ENCODE results near the gene GPC6. TPM values are rescaled to one million over a fixed set of nuclear protein-coding genes. Genes with fewer than 3 reads are reported as not detected.

Gene GPC6
- total and polyA plus RNA-seq, 2 donors (not counting 1 experiment from before 2014, with no cell fraction given): not detected

- H3K4me3 ChIP-seq (ENCODE audit: control extremely low read depth in 1 of 5, extremely low read depth in 1 of 5, insufficient read depth in 1 of 5, low read depth in 2 of 5, low read length in 4 of 5): no peak overlapping the region
- CTCF ChIA-PET: no interaction called here
- no peak overlapping the region for H3K4me2 ChIP-seq (replicated peaks; ENCODE audit: low read depth, low read length, poor library complexity, severe bottlenecking)
- Mint-ChIP-seq H3K4me3 (no peak overlapping the region), H3K9me3 (ENCODE audit: insufficient read depth) (no peaks in the 10 kb centered on the region), H3K27ac (no peak overlapping the region), H3K27me3 (no peaks in the 10 kb centered on the region), H3K4me1 (no peaks in the 10 kb centered on the region)
- peaks cover 0 to 4% (median 0%) of the 10 kb centered on the region in 3 donors for H3K9me3 ChIP-seq (ENCODE audit: control extremely low read depth in 1 of 3, control insufficient read depth in 2 of 3, insufficient read depth in 1 of 3, low read length in 2 of 3)
- no peak overlapping the region for H3K9ac ChIP-seq (ENCODE audit: low read length)
- POLR2A ChIA-PET: no interaction called here
- H3K27me3 ChIP-seq (replicated peaks in 1 of 4; ENCODE audit: control extremely low read depth in 1 of 4, control insufficient read depth in 3 of 4, insufficient read depth in 4 of 4, low read length in 3 of 4): no peaks in the 10 kb centered on the region
- H2AFZ ChIP-seq (ENCODE audit: insufficient read depth, low read depth, low read length, poor library complexity, severe bottlenecking): no peak overlapping the region
- no peaks in the 10 kb centered on the region for H3K36me3 ChIP-seq (replicated peaks in 1 of 2; ENCODE audit: control extremely low read depth in 1 of 2, control insufficient read depth in 1 of 2, extremely low read depth in 1 of 2, insufficient read depth in 2 of 2, low read length in 1 of 2)
- no peak overlapping the region for H3K27ac ChIP-seq (ENCODE audit: low read length in 2 of 2)
- TF ChIP-seq EZH2 (IDR thresholded peaks at IDR 0.05; ENCODE audit: borderline replicate concordance, insufficient read depth, low read depth, low read length, poor library complexity, severe bottlenecking): no peak
- no peak for TF ChIP-seq CTCF (IDR thresholded peaks at IDR 0.05)
- no peaks in the 10 kb centered on the region for H3K4me1 ChIP-seq (ENCODE audit: control insufficient read depth in 2 of 2, insufficient read depth in 2 of 2, low read length in 2 of 2)
- H4K20me1 ChIP-seq (ENCODE audit: control insufficient read depth, insufficient read depth, low read length, poor library complexity, severe bottlenecking): no peaks in the 10 kb centered on the region
- H3K79me2 ChIP-seq (ENCODE audit: control insufficient read depth, insufficient read depth, low read length): no peaks in the 10 kb centered on the region
- WGBS (ENCODE audit: insufficient coverage): 100% methylated on average over 1 of the region's 2 CpGs
- intact Hi-C loops (cut with micrococcal nuclease): no loop called here
- ATAC-seq (ENCODE audit: low read depth) (no peak), DNase-seq (no peak)
These were observed 931.2 kb downstream of the GPC6 start for GRCh38 chr13:94157705-94158218.

- Mint-ChIP-seq H3K27ac (no peak overlapping the region), H3K9me3 (ENCODE audit: insufficient read depth) (no peaks in the 10 kb centered on the region), H3K4me3 (no peak overlapping the region), H3K4me1 (no peaks in the 10 kb centered on the region), H3K27me3 (no peaks in the 10 kb centered on the region)
- Histone ChIP-seq H3K4me3 (ENCODE audit: control extremely low read depth in 1 of 5, extremely low read depth in 1 of 5, insufficient read depth in 1 of 5, low read depth in 2 of 5, low read length in 4 of 5) (no peak overlapping the region), H4K20me1 (ENCODE audit: control insufficient read depth, insufficient read depth, low read length, poor library complexity, severe bottlenecking) (no peaks in the 10 kb centered on the region), H3K27me3 (replicated peaks in 1 of 4; ENCODE audit: control extremely low read depth in 1 of 4, control insufficient read depth in 3 of 4, insufficient read depth in 4 of 4, low read length in 3 of 4) (no peaks in the 10 kb centered on the region), H3K27ac (ENCODE audit: low read length in 2 of 2) (no peak overlapping the region), H3K9ac (ENCODE audit: low read length) (no peak overlapping the region), H3K79me2 (ENCODE audit: control insufficient read depth, insufficient read depth, low read length) (no peaks in the 10 kb centered on the region), H2AFZ (ENCODE audit: insufficient read depth, low read depth, low read length, poor library complexity, severe bottlenecking) (no peak overlapping the region), H3K9me3 (ENCODE audit: control extremely low read depth in 1 of 3, control insufficient read depth in 2 of 3, insufficient read depth in 1 of 3, low read length in 2 of 3) (peaks cover 0 to 4% (median 0%) of the 10 kb centered on the region in 3 donors), H3K36me3 (replicated peaks in 1 of 2; ENCODE audit: control extremely low read depth in 1 of 2, control insufficient read depth in 1 of 2, extremely low read depth in 1 of 2, insufficient read depth in 2 of 2, low read length in 1 of 2) (no peaks in the 10 kb centered on the region), H3K4me1 (ENCODE audit: control insufficient read depth in 2 of 2, insufficient read depth in 2 of 2, low read length in 2 of 2) (no peaks in the 10 kb centered on the region), H3K4me2 (replicated peaks; ENCODE audit: low read depth, low read length, poor library complexity, severe bottlenecking) (no peak overlapping the region)
- no peak for DNase-seq
- no peak for TF ChIP-seq EZH2 (IDR thresholded peaks at IDR 0.05; ENCODE audit: borderline replicate concordance, insufficient read depth, low read depth, low read length, poor library complexity, severe bottlenecking)
- no peak for TF ChIP-seq CTCF (IDR thresholded peaks at IDR 0.05)
- ChIA-PET POLR2A (no interaction called here), CTCF (no interaction called here)
- intact Hi-C loops (cut with micrococcal nuclease): no loop called here
- no peak for ATAC-seq (ENCODE audit: low read depth)
- WGBS (ENCODE audit: insufficient coverage): 80% methylated on average over 1 of the region's 2 CpGs
These were observed 934.3 kb downstream of the GPC6 start for GRCh38 chr13:94160875-94161274.

Data from B cell (primary cell).